SHP77 (cell line): ENCODE data around the gene SKI.
A peak's percentile ranks its signal among the peaks of the same experiment; 100 is the strongest.

Experiments used
- DNase-seq, 2 experiments: peaks; one replicate each; lab custom pipeline; 2025; lab: John Stamatoyannopoulos, UW

SKI gene

GRCh38 chr1:2209400-2210083, 18.6 kb upstream of the SKI start:
- no peak for DNase-seq

- DNase-seq, result no peak
These were observed 17.9 kb upstream of the SKI start for GRCh38 chr1:2210084-2210653.

- no peak for DNase-seq
These were observed 17.3 kb upstream of the SKI start for GRCh38 chr1:2210786-2211185.

- DNase-seq, result no peak
These were observed 15.9 kb upstream of the SKI start for GRCh38 chr1:2212274-2212531.

- DNase-seq, result peak; percentile 86 to 87
These were observed 15.3 kb upstream of the SKI start for GRCh38 chr1:2212532-2213491.

- no peak for DNase-seq
These were observed 14.3 kb upstream of the SKI start for GRCh38 chr1:2213576-2214505.

- no peak for DNase-seq
These were observed 13.4 kb upstream of the SKI start for GRCh38 chr1:2214541-2215241.

GRCh38 chr1:2215329-2215728, 12.8 kb upstream of the SKI start:
- DNase-seq, result no peak

- no peak for DNase-seq
These were observed 12.0 kb upstream of the SKI start for GRCh38 chr1:2215909-2216766.

- DNase-seq, result no peak
These were observed 11.4 kb upstream of the SKI start for GRCh38 chr1:2216767-2217058.

GRCh38 chr1:2221271-2221670, 6.8 kb upstream of the SKI start:
- DNase-seq, result no peak

- DNase-seq, result no peak
These were observed 3.9 kb upstream of the SKI start for GRCh38 chr1:2224170-2224584.

- DNase-seq, result no peak
These were observed 3.3 kb upstream of the SKI start for GRCh38 chr1:2224631-2225428.

GRCh38 chr1:2226525-2227345, 1.4 kb upstream of the SKI start:
- no peak for DNase-seq

- peak; percentile 88 to 92 for DNase-seq
These were observed 568 bp upstream of the SKI start for GRCh38 chr1:2227346-2228156.

GRCh38 chr1:2228694-2229036, 546 bp downstream of the SKI start:
- DNase-seq, result no peak

GRCh38 chr1:2229037-2229864, 1.1 kb downstream of the SKI start:
- peak in 1 of 2 experiments; percentile 39 for DNase-seq
